HFF-Myc (cell line): ENCODE data around the gene PIGT.

Experiments
- DNase-seq: peaks from one replicate; pipeline ENCODE4 v3.0.0-alpha.2; 2011; ENCODE audit warnings: low read depth; ENCODE audit errors: extremely low read depth
- H3K4me3 ChIP-seq: replicated peaks from 2 replicates; pipeline ENCODE4 v1.5.1; 2011; ENCODE audit warnings: low read depth, mild to moderate bottlenecking, control low read depth, low read length
- CTCF ChIP-seq: IDR thresholded peaks from 2 replicates; pipeline ENCODE4 v1.5.1; 2012; ENCODE audit warnings: mild to moderate bottlenecking, low read depth, low read length, control low read depth; ENCODE audit errors: missing control alignments

The PIGT gene

GRCh38 chr20:45427236-45428149, 11.6 kb downstream of the PIGT start:
- DNase-seq, result no peak
- H3K4me3 ChIP-seq, result no peak overlapping the region
- TF ChIP-seq CTCF, result no peak

GRCh38 chr20:45429618-45430017, 13.7 kb downstream of the PIGT start:
- no peak overlapping the region for H3K4me3 ChIP-seq
- DNase-seq, result no peak
- TF ChIP-seq CTCF, result no peak

- DNase-seq, result no peak
- no peak overlapping the region for H3K4me3 ChIP-seq
- TF ChIP-seq CTCF, result no peak
These were observed 16.4 kb downstream of the PIGT start for GRCh38 chr20:45432294-45432693.

- DNase-seq, result no peak
- H3K4me3 ChIP-seq, result no peak overlapping the region
- TF ChIP-seq CTCF, result no peak
These were observed 17.4 kb downstream of the PIGT start for GRCh38 chr20:45433316-45433715.

- no peak for DNase-seq
- no peak for TF ChIP-seq CTCF
- no peak overlapping the region for H3K4me3 ChIP-seq
These were observed 18.0 kb downstream of the PIGT start for GRCh38 chr20:45433976-45434375.

- peak overlapping the region; percentile 56 for H3K4me3 ChIP-seq
- peak; percentile 49 for DNase-seq
- peak; percentile 93 for TF ChIP-seq CTCF
These were observed 21.0 kb downstream of the PIGT start for GRCh38 chr20:45436732-45437485.
